KG1 (cell line): ENCODE data around the gene MBP.

Experiments
- DNase-seq: peaks from one replicate; lab custom pipeline; 2025; lab: John Stamatoyannopoulos, UW

Gene MBP

GRCh38 chr18:77100751-77101355 lies 31.7 kb downstream of the MBP start:
- DNase-seq: no peak

GRCh38 chr18:77099485-77100370 lies 32.9 kb downstream of the MBP start:
- DNase-seq: no peak

DNA sequence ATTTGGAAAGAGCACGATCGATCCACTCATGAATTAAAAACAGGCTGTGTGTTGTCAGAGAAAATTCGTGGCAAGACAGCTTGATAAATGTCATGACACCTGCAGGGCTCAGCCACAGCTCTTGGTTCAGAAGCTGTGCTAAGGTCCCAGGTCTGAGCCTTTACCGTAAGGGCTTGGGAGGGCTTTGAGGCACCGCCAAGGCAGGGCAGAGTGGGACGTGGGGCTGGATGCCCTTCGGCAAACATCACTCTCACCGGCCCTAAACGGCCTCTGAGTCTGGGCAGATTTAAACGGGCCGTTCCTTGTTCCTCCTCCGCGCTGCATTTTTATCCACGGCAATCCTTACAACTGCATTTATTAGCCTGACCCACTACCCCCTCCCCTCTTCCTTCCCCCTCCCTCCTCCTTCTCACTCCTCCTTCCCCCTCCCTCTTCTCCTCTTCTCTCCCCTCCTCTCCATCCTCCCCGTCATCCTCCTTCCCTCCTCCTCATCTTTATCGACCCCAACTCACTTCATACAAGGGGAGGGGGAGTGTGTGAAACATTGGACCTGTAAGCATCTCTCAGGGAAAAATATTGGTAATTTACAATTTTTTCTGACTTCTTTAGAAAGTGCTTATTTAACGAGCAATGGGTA lies 33.9 kb downstream of the MBP start:
- DNase-seq: no peak

DNA sequence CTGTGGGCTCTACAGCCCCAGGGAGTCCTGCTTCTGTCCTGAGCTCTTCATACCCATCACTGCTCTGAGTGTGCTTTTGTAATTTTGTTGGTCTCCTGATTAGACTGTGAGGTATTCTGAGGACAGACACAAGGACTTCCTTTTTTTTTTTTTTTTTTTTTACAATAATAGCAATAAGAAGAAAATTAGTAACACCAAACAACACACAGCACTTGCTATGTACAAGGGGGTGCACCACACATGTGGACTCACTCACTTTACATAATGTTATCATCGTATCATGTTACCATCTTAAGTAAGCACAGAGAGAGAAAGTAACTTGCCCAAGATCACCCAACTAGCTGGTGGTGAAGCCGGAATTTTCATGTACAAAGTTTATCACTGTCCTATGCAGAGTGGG lies 34.6 kb downstream of the MBP start:
- no peak for DNase-seq

DNA sequence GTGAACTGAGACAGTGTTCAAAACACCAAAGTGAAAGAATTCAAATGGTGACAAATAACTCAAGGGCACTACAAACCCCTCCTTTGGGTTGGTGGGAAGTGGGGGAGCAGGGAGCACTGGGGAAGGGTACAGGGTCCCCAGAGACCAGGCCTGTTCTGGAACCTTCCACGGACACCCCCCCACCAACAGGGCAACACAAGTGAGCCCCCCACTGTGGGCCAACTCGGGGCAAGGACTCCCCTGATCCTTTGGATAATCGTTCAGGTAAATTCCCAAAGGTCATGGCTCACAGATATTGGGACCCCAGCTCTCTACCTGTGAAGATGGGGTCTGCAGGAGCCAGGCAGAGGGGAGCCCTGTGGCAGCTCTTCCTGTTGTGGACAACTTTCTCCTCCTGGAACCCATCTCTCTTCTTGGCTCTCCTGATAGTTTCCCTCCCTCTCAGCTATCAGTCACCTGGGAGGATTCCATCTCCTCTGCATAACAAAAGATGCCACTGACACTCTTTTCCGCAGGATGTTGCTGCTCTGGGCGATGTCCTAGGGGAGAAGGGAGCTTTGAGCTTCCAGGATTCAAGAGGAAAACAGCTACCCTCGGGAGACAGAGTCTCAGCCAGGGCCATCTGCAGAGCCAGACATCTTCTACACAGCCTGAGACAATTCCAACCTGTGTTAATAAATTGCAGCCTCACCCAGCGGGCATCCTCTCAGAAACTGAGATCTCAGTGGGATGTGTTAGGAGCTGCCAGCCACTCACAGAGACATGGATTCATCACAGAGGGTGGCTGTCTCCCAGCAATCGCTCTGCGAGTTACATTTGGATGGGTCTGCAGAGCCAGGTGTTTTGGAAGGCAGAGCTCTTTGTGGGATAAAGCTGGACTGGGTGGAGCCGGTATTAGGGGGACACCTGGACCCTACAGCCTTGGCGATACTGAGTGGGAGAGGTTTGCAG lies 35.4 kb downstream of the MBP start:
- DNase-seq: no peak

- no peak for DNase-seq
Observed at GRCh38 chr18:77095391-77096371, 36.9 kb downstream of the MBP start.

DNA sequence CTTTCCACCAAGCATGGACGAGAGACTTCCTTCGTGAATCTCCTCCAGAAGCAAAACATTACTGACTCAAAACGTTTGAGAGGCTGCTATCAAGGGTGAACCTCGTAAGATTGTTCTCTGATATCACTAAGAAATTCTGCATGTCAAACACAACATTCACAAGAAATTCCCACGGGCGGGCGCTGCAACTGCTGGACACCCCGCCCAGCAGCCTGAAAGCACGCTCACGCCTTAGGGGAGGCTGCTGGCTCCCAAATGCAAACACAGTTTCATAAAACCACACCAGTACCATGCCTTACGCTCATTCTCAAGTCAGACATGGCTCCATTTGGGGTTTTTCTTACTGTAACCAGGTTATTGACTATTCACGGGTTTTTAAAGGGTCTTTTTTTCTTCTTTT lies 39.0 kb downstream of the MBP start:
- DNase-seq: no peak

DNA sequence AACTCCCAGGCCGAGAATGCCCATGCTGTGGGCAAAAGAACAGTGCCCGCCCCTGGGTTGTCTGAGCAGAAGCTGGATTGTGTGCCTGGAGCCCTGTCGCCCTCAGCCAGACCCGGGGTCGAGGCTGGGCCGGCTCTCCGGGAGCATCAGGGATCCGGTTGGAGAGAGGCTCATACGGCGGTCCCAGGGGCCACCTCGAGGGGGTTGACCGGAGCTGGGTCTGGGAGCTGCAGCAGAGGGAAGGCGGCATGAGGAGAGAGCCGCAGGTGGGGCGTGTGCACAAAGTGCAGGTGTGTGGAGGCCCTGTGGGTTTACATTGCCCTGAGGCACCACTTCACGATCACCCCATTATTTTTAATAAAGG lies 39.5 kb downstream of the MBP start:
- DNase-seq: no peak

DNA sequence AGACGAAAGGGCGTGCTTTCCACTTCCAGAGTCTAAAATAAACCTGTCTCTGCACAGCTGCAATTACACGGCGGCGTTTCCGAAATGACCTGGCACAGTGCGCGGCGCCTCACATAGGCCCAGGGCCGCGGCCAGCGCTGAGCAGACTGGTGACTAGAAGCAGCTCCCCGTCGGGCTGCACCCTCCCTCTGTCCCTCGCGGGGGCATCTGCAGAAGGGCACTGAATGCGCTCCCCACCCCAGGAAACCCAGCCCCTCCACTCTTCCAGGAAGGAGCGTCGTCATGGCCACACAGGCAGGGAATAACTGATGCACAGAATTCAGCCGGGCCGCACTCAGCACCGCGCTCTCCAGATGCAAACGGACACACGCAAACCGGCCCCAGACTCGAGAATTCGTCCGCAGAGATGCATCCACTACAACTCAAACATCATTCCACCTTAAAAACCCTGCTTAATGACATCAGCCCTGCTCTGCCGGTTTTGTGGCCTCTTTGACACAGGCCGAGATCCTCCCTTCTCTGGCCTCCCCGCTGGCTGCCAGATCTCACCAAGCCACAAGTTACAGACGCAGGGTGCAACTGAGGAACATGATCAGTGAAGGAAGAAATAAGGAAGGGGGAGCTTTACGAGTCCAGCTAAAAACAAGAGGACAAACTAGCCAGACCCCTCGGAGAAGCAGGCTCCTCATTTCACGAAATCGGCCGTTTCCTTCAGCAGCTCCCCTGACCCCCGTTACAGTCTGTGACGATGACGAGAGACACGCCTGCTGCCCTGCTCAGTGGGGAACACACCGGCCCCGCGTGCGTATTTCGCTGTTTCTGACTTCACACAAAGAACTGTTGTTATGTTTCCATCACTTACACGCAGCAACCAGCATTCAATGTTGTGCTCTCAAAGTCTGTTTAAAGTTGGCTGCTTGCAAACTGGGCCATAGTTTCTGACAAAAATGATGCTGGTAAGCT lies 40.2 kb downstream of the MBP start:
- DNase-seq: no peak

DNA sequence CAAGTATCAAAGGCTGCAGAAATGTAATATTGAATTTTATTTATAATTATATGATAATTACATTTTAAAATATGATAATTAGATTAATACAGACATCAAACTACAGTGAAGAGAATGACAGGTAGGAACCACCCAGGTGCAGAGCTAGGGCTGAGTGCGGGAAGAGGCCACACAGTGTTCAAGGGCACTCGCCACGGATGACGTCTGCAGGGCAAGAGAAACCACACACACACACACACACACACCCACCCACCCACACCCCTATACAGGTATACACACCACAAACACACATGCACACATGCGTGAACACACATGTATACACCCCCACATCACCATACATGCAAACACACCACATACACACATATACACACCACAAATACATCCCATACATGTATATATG lies 41.2 kb downstream of the MBP start:
- no peak for DNase-seq

- DNase-seq: no peak
Observed at GRCh38 chr18:77090546-77091174, 41.9 kb downstream of the MBP start.

- DNase-seq: no peak
Observed at GRCh38 chr18:77089723-77090285, 42.8 kb downstream of the MBP start.

DNA sequence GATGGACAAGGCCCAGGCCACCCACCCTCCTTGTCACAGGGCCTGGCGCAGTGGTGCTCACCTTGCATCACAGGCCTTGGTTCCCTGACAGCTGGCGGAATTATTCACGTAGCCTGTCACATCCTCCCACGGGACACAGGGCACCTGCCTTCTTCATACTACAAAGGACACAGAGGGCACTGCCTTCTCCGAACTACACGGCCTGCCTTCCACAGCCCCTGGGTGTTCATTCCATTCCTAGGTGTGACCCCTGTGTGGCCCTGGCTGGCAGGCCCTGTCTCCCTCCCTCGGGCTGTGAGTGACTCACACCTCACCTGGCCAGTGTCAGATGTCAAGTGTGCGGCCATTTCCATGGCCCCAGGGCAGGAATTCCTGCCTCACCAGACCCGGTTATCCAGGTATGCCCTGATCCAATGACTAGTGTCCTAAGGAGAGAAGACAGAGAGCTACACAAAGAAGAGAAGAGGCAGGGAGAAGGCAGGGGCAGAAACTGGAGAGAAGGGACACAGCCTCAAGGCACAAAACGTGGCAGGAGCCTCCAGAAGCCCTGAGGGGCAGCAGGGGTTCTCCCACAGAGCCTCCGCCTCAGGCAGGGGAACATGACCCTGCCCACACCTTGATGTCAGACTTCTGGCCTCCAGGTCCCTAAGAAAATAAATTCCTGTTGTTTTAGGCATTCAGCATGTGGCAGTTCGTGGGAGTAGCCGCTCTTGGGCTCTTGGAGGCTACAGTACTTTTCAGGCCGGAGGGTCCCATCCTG lies 43.4 kb downstream of the MBP start:
- no peak for DNase-seq

DNA sequence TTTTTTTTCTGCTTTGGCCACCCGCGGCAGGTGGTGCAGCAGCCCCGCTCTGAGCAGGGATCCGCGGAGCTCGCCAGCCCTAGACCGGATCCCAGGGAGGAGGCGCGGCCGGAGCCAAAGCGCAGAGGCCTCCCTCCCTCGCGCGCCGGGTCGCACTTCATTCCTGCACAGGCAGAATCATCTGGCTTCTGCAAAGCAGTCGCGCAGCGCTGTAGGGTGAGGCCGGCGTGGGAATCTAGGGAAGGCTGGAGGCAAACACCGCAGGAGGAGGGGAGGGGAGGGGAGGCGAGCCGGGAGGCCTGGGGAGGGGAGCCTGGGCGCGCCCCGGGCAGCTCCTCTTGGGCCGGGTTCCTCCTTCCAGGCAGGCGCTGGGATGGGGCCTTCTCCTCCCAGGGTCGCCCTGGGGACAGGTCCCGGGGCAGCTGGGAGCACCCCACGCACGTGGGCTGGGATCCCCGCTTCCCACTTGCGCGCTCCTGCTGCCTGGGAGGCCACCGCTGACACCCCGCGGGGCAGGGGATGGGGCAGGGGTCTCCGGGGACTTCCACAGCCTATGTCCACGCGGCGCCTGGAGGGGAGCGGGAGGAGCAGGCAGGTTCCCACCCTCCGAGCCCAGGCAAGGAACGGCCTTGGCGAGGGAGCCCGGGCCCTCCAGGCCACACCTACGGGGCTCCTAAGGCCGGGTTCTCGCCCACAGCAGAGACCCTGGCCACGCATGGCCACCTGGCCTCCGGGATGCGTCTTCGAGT lies 45.0 kb downstream of the MBP start:
- no peak for DNase-seq

DNA sequence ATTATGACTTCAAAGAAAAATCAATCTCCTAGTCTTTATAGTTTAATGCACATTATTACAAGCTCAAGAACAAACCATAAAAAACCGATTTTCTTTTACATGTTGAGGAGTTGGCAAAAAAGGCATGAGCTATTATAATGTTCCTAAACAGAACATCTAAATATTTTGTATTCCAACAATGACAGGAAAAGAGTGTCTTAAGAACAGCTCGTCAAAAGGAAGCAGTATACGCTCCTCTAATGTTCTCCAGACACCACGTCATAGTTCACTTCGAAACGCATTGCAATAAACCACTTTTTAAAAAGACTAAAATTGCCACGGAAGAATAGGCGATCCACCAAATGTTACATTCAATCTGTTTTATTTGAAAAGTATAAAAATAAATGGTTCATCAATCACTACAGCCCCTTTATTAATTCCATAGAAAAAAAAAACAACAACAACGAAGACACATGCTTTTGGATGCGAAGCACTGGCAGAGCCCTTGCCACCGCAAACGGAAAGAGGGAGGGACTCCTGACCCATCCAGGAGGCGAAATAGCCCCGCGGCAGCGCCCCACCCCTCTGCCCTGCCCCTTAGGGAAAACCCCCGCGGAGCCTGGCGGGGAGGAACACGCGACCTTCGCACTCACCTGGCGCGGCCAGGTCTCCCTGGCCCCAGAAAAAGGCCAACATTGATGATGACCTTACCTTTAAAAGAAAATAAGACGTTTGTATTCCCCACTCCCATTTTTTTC lies 45.8 kb downstream of the MBP start:
- DNase-seq: no peak

- no peak for DNase-seq
Observed at GRCh38 chr18:77086034-77086433, 46.5 kb downstream of the MBP start.

DNA sequence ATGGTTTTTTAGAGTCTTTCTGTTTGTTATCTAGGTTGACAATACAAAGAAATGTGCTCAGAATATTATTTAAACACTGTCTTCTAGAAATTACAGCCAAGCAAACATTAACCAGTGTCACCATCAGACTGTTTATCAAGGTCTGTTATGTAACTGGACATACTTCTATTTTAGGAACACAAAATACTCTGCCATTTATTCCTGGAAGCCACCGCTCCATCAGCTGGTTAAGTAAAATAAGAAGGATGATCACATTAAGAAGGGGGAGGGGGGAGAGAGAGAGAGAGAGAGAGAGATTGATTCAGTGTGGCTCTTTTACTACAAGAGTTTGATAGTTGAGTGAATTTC lies 47.9 kb downstream of the MBP start:
- no peak for DNase-seq
